Heart left ventricle (tissue), 16 donors: ENCODE measurements around the gene MYO15A. TPM values are rescaled to one million over a fixed set of nuclear protein-coding genes. Genes with fewer than 3 reads are reported as not detected.

ENCODE experiments used
- ATAC-seq, 4 donors: fragments of 200-7000 bp; cut with Tn5 transposase; one replicate each; pipeline ENCODE4 v1.9.1; 2020 to 2022; ENCODE audit warnings: moderate library complexity in 4 of 4, mild to moderate bottlenecking in 3 of 4, moderate number of reproducible peaks in 1 of 4
- DNase-seq, 5 donors: peaks; one replicate each; pipeline ENCODE4 v3.0.0-alpha.2; 2020
- H3K27ac ChIP-seq, 12 donors: fragments of 200-600 bp; sonication (generic) in 4 of 12; one replicate each; pipeline versions ENCODE4 v1.5.0 to v1.8.0; 2016 to 2022; ENCODE audit warnings: mild to moderate bottlenecking in 2 of 12
- H3K27me3 ChIP-seq, 9 donors: fragments of 200-600 bp; sonication (generic) in 2 of 9; one replicate each; pipeline versions ENCODE4 v1.5.1 to v1.8.0; 2016 to 2022; ENCODE audit warnings: mild to moderate bottlenecking in 3 of 9
- H3K36me3 ChIP-seq, 9 donors: fragments of 200-600 bp; sonication (generic) in 2 of 9; one replicate each; pipeline versions ENCODE4 v1.5.0 to v1.8.0; 2018 to 2022; ENCODE audit warnings: mild to moderate bottlenecking in 2 of 9
- H3K4me1 ChIP-seq, 12 donors: fragments of 200-600 bp; sonication (generic) in 4 of 12; one replicate each; pipeline versions ENCODE4 v1.5.0 to v1.8.0; 2016 to 2022; ENCODE audit warnings: mild to moderate bottlenecking in 3 of 12
- H3K4me3 ChIP-seq, 12 donors: fragments of 200-600 bp; sonication (generic) in 4 of 12; one replicate each; pipeline versions ENCODE4 v1.5.0 to v1.8.0; 2017 to 2022; ENCODE audit warnings: mild to moderate bottlenecking in 9 of 12, moderate library complexity in 4 of 12
- H3K9me3 ChIP-seq, 12 donors: fragments of 200-600 bp; sonication (generic) in 4 of 12; one replicate each; pipeline versions ENCODE4 v1.5.0 to v1.8.0; 2016 to 2022; ENCODE audit warnings: mild to moderate bottlenecking in 1 of 12
- CTCF ChIP-seq, 12 donors: fragments of 200-600 bp; sonication (generic) in 4 of 12; IDR thresholded peaks; one replicate each; pipeline versions ENCODE4 v1.5.0 to v1.8.0; 2018 to 2022; ENCODE audit warnings: antibody characterized with exemption in 12 of 12, mild to moderate bottlenecking in 5 of 12
- POLR2A ChIP-seq, 2 donors: fragments of 450-650 bp; IDR thresholded peaks; one replicate each; pipeline ENCODE4 v1.6.1; 2017; ENCODE audit warnings: antibody characterized with exemption in 2 of 2, mild to moderate bottlenecking in 2 of 2, moderate library complexity in 2 of 2
- WGBS, 4 donors: extraction: QIAGEN DNeasy Blood & Tissue Kit in 2 of 4; methylation state at CpG; one replicate each; pipeline versions ENCODE4 v1.1.5 to v1.1.7; 2013 to 2018; 5-methylcytosine and 5-hydroxymethylcytosine counted together
- intact Hi-C, 10 donors: fragments of 100-400 bp; cut with DNase I; formaldehyde crosslinking; loops; one replicate each; pipeline versions ENCODE4 v1.11.1 to v1.14.2; 2022
- polyA plus RNA-seq, 2 donors: library from polyadenylated mRNA; stranded (reverse); fragments of 200-250 nt; gene quantifications; one replicate each; pipeline ENCODE4 v1.2.3, GENCODE V29; 2013
- total RNA-seq, 9 donors: library from RNA; depleted of rRNA in 2 of 9; stranded (reverse); fragments of >200 nt in 2 of 9; fragmentation: NEBNext Ultra II Directional in 3 of 9; extraction: Animal tissue kit (Norgen Biotek cat#: 25700) in 3 of 9; gene quantifications; one replicate each; pipeline versions ENCODE4 v1.1.0 to v1.2.4, GENCODE V29; 2016 to 2023
- donor health status: ischemic (EF 13 %, LVEDD 7.1; RV severe dilation, severe dysfunction).
- donor health status: healthy with polysubstance abuse.
- donor health status: DM: no; HTN: yes; CAD: no.
- donor health status: DM: no; HTN: no; CAD: no.
- donor health status: ischemic (EF 25% LVEDD 6.9; RV normal size, moderate dysfunction).
- donor health status: ischemic (EF 25% LVEDD 5.7; RV mildly dilated, moderate dysfunction).
- donor health status: healthy.
- donor health status: DM: yes; HTN: yes; CAD: no.
- donor health status: ischemic (EF 35%, LVEDD 5.7; RV mildly dilated, moderate dysfunction).
- donor health status: nonischemic (EF 11% LVEDD 7.7; RV severe dilation, severe dysfunction).
- donor health status: DM: yes; HTN: yes; CAD: no.
- donor health status: PGD.
- donor health status: ischemic (EF 29% LVEDD 5.4; RV normal size, mild dysfunction).
- donor health status: nonischemic (EF 23%, LVEDD 6.1; RV moderate dilation, normal function).

Gene MYO15A
- total and polyA plus RNA-seq, 11 donors = 0.12 to 0.53 (median 0.35) TPM; not detected in 2

- Histone ChIP-seq H3K4me1 (peaks cover 0 to 25% (median 15%) of the 10 kb centered on the region in 12 donors), H3K9me3 (no peaks in the 10 kb centered on the region), H3K36me3 (no peaks in the 10 kb centered on the region), H3K4me3 (peak overlapping the region in 11 of 12 donors; percentile 5 to 87 (median 57)), H3K27ac (peak overlapping the region in 10 of 12 donors; percentile 27 to 80 (median 70)), H3K27me3 (no peaks in the 10 kb centered on the region)
- TF ChIP-seq CTCF (IDR thresholded peaks at IDR 0.05) = no peak
- TF ChIP-seq POLR2A (IDR thresholded peaks at IDR 0.05) = no peak
- intact Hi-C loops = loop anchor here in 6 of 10 donors (2.0 to 10.0 kb wide), 6 partner anchors 34 to 93 kb away; partner anchors contain the start of genes SMCR8 (in 3 of the 6), TOP3A (in 3 of the 6), ALKBH5 (in 1 of the 6) and FLII (in 1 of the 6)
- peak in 3 of 4 donors; percentile 8 to 54 (median 42) for ATAC-seq
- 40 to 49% (median 45%) methylated on average over 18 to 23 of the region's 23 CpGs for WGBS, 4 donors
- peak in 3 of 5 donors; percentile 35 to 66 (median 65) for DNase-seq
Measured at GRCh38 chr17:18224387-18225120, 116.0 kb downstream of the MYO15A start.

GRCh38 chr17:18225121-18225641 is 116.6 kb downstream of the MYO15A start, which contains the start of gene LLGL1:
LLGL1 (plus strand) TSS chr17:18225635; CDS start chr17:18225683, 48 bp downstream.
- Histone ChIP-seq H3K9me3 (no peaks in the 10 kb centered on the region), H3K27me3 (no peaks in the 10 kb centered on the region), H3K27ac (peak within 1 kb of the TSS in 10 of 12 donors; percentile 37 to 80 (median 70)), H3K4me3 (peak within 1 kb of the TSS; percentile 33 to 91 (median 66)), H3K36me3 (no peaks in the 10 kb centered on the region), H3K4me1 (peaks cover 0 to 25% (median 15%) of the 10 kb centered on the region in 12 donors)
- intact Hi-C loops = loop anchor here in 4 of 10 donors (2.0 to 10.0 kb wide), 4 partner anchors 34 to 90 kb away; partner anchors contain the start of genes SMCR8 (in 2 of the 4), TOP3A (in 2 of the 4), ALKBH5 (in 1 of the 4) and FLII (in 1 of the 4)
- ATAC-seq = peak; percentile 90 to 98 (median 97)
- DNase-seq = peak; percentile 97 to 99 (median 98)
- TF ChIP-seq CTCF (IDR thresholded peaks at IDR 0.05) (no peak), POLR2A (IDR thresholded peaks at IDR 0.05) (no peak)
- 0 to 3% (median 1%) methylated on average over 5 to 60 of the region's 60 CpGs for WGBS, 4 donors

GRCh38 chr17:18225642-18226283 is 117.2 kb downstream of the MYO15A start:
- H3K27me3 ChIP-seq = no peaks in the 10 kb centered on the region
- DNase-seq (no peak), ATAC-seq (peak in 1 of 4 donors; percentile 4)
- intact Hi-C loops = loop anchor here in 4 of 10 donors (2.0 to 10.0 kb wide), 4 partner anchors 33 to 89 kb away; partner anchors contain the start of genes SMCR8 (in 2 of the 4), TOP3A (in 2 of the 4), ALKBH5 (in 1 of the 4) and FLII (in 1 of the 4)
- 0 to 1% (median 1%) methylated on average over 6 to 57 of the region's 57 CpGs for WGBS, 4 donors
- H3K9me3 ChIP-seq = no peaks in the 10 kb centered on the region
- TF ChIP-seq CTCF (IDR thresholded peaks at IDR 0.05) (no peak), POLR2A (IDR thresholded peaks at IDR 0.05) (peak in 1 of 2 donors; percentile 12)
- peak overlapping the region in 9 of 12 donors; percentile 9 to 65 (median 46) for H3K27ac ChIP-seq
- H3K4me1 ChIP-seq = peaks cover 0 to 25% (median 15%) of the 10 kb centered on the region in 12 donors
- peak overlapping the region; percentile 33 to 91 (median 66) for H3K4me3 ChIP-seq
- H3K36me3 ChIP-seq = no peaks in the 10 kb centered on the region
